Endothelial cell of umbilical vein (primary cell): ENCODE data around the gene TOMM5. TPM values are rescaled to one million over a fixed set of nuclear protein-coding genes. Genes with fewer than 3 reads are reported as not detected.

Experiments used
- BruUV-seq: library from RNA; stranded (reverse); fragments of 400-500 nt; replicated peaks from 2 replicates; lab custom pipeline; 2021; lab: Mats Ljungman, UMichigan
- CTCF ChIA-PET: fragments of 300-600, 350-600 bp; sonication (Branson Sonifier 250); formaldehyde crosslinking; loops from one replicate; lab custom pipeline; 2021; ENCODE audit warnings: antibody characterized with exemption, inconsistent platforms; lab: Charles Lee
- POLR2A ChIA-PET: fragments of 300-600, 350-600 bp; sonication (Branson Sonifier 250); formaldehyde crosslinking; loops from one replicate; lab custom pipeline; 2021; ENCODE audit warnings: antibody characterized with exemption, inconsistent platforms; lab: Charles Lee
- DNase-seq: peaks from one replicate; pipeline ENCODE4 v3.0.0-alpha.2; 2011; ENCODE audit warnings: low read depth, low spot score
- FAIRE-seq: peaks from 2 replicates; lab custom pipeline; 2011; peaks lifted over from hg19 to GRCh38; lab: Jason Lieb, UNC
- H2AFZ ChIP-seq: 2 replicates; pipeline ENCODE4 v1.6.0; 2012; ENCODE audit warnings: low read depth, low read length, control low read depth, inconsistent platforms
- H3K27ac ChIP-seq: 2 replicates; pipeline ENCODE4 v1.5.1; 2011; ENCODE audit warnings: low read depth, mild to moderate bottlenecking, control low read depth, low read length, moderate library complexity; ENCODE audit not compliant: insufficient read depth
- H3K27me3 ChIP-seq, 2 experiments: 2 replicates each; pipeline versions ENCODE4 v1.6.0 to v1.6.1; 2011; ENCODE audit warnings: low read length in 2 of 2, mixed read lengths in 1 of 2; ENCODE audit not compliant: control insufficient read depth in 2 of 2, insufficient read depth in 2 of 2
- H3K36me3 ChIP-seq, 2 experiments: 2 replicates in 1 of 2; 3 replicates in 1 of 2; pipeline ENCODE4 v1.5.1; 2011; ENCODE audit warnings: low read length in 2 of 2, mild to moderate bottlenecking in 1 of 2, moderate library complexity in 1 of 2; ENCODE audit not compliant: control insufficient read depth in 2 of 2, insufficient read depth in 2 of 2; ENCODE audit errors: extremely low read depth in 1 of 2
- H3K4me1 ChIP-seq: 3 replicates; pipeline ENCODE4 v1.5.1; 2011; ENCODE audit warnings: mild to moderate bottlenecking, low read length; ENCODE audit not compliant: control insufficient read depth, insufficient read depth; ENCODE audit errors: extremely low read depth
- H3K4me2 ChIP-seq: 2 replicates; pipeline ENCODE4 v1.6.1; 2011; ENCODE audit warnings: low read length, control low read depth, mixed read lengths; ENCODE audit not compliant: insufficient read depth
- H3K4me3 ChIP-seq, 3 experiments: fragments of 200-600 bp in 1 of 3; sonication (generic), shearing (Covaris generic) in 1 of 3; replicated peaks in 1 of 3; 2 replicates each; pipeline ENCODE4 v1.5.1; 2011 to 2016; ENCODE audit warnings: control low read depth in 3 of 3, low read length in 3 of 3, mild to moderate bottlenecking in 2 of 3, inconsistent platforms in 1 of 3, low read depth in 1 of 3, moderate library complexity in 1 of 3; ENCODE audit not compliant: insufficient read depth in 1 of 3
- H3K79me2 ChIP-seq: 2 replicates; pipeline ENCODE4 v1.6.0; 2012; ENCODE audit warnings: low read length, inconsistent platforms; ENCODE audit not compliant: control insufficient read depth, insufficient read depth
- H3K9ac ChIP-seq: replicated peaks from 2 replicates; pipeline ENCODE3; 2011; ENCODE audit warnings: low read length, control low read depth; ENCODE audit not compliant: insufficient read depth; ENCODE audit errors: extremely low read depth
- H3K9me1 ChIP-seq: replicated peaks from 3 replicates; pipeline ENCODE4 v1.6.0; 2011; ENCODE audit warnings: mild to moderate bottlenecking, low read length; ENCODE audit not compliant: control insufficient read depth, insufficient read depth; ENCODE audit errors: extremely low read depth
- H3K9me3 ChIP-seq: replicated peaks from 2 replicates; pipeline ENCODE4 v1.5.1; 2012; ENCODE audit warnings: low read length, inconsistent platforms; ENCODE audit not compliant: control insufficient read depth, insufficient read depth
- H4K20me1 ChIP-seq: replicated peaks from 2 replicates; pipeline ENCODE3; 2011; ENCODE audit warnings: mild to moderate bottlenecking, low read length; ENCODE audit not compliant: control insufficient read depth, insufficient read depth; ENCODE audit errors: extremely low read depth
- EZH2 ChIP-seq: IDR thresholded peaks from 2 replicates; pipeline ENCODE4 v1.6.1; 2012; ENCODE audit warnings: borderline replicate concordance, low read depth, mild to moderate bottlenecking, moderate library complexity, low read length, inconsistent platforms; ENCODE audit not compliant: severe bottlenecking
- FOS ChIP-seq: IDR thresholded peaks from 2 replicates; pipeline ENCODE4 v1.6.1; 2011; ENCODE audit warnings: mild to moderate bottlenecking, low read length, moderate library complexity, borderline replicate concordance; ENCODE audit not compliant: insufficient read depth
- GATA2 ChIP-seq: IDR thresholded peaks from 2 replicates; pipeline ENCODE4 v1.7.0; 2011; ENCODE audit warnings: low read depth, mild to moderate bottlenecking, moderate library complexity, mixed read lengths, low read length; ENCODE audit not compliant: insufficient read length, insufficient read depth
- MYC ChIP-seq: IDR thresholded peaks from one replicate; pipeline ENCODE4 v1.6.1; 2011; ENCODE audit warnings: mild to moderate bottlenecking, low read depth, low read length
- POLR2A ChIP-seq: IDR thresholded peaks from 2 replicates; pipeline ENCODE4 v1.6.1; 2012; ENCODE audit warnings: low read depth, mild to moderate bottlenecking, control low read depth, low read length
- POLR2AphosphoS5 ChIP-seq: IDR thresholded peaks from 2 replicates; pipeline ENCODE4 v1.6.1; 2012; ENCODE audit warnings: low read depth, mild to moderate bottlenecking, control low read depth, low read length, moderate library complexity; ENCODE audit not compliant: insufficient read depth
- dilution Hi-C: fragments of 300-500 bp; cut with MboI; formaldehyde crosslinking; loops from one replicate; pipeline ENCODE4 v1.15.0; 2019; ENCODE audit warnings: low sequenced_read_pairs; ENCODE audit not compliant: extremely low pct_ligation_motif_present
- intact Hi-C: fragments of 100-400 bp; cut with micrococcal nuclease; formaldehyde crosslinking; loops from one replicate; pipeline ENCODE4 v1.10.0; 2022
- polyA plus RNA-seq, 4 experiments: library from polyadenylated mRNA; depleted of rRNA in 3 of 4; stranded (reverse) in 3 of 4; unstranded in 1 of 4; fragments of >200 nt; gene quantifications; 2 replicates each; pipeline versions ENCODE4 v1.2.1 to v1.2.3, GENCODE V29; 2011 to 2012; ENCODE audit warnings: missing spikeins in 1 of 4
- total RNA-seq: library from RNA; stranded (reverse); gene quantifications from 2 replicates; pipeline ENCODE4 v1.2.3, GENCODE V29; 2021

Gene TOMM5
- total and polyA plus RNA-seq, 2 donors (not counting 3 experiments of a cell fraction or from before 2014, with no cell fraction given), result 122 to 147 TPM

GRCh38 chr9:37596504-37596903 is 4.1 kb upstream of the TOMM5 start:
- Histone ChIP-seq H3K9ac (no peak overlapping the region), H2AFZ (no peak overlapping the region), H3K4me2 (no peak overlapping the region), H3K79me2 (peaks cover 8% of the 10 kb centered on the region), H3K27me3 (peaks cover 10 to 14% of the 10 kb centered on the region in 2 experiments), H3K36me3 (no peaks in the 10 kb centered on the region), H4K20me1 (no peaks in the 10 kb centered on the region), H3K9me3 (no peaks in the 10 kb centered on the region), H3K9me1 (no peaks in the 10 kb centered on the region), H3K4me3 (no peak overlapping the region), H3K27ac (no peak overlapping the region), H3K4me1 (peaks cover 2% of the 10 kb centered on the region)
- POLR2A ChIA-PET, result no interaction called here
- intact Hi-C loops, result no loop called here
- dilution Hi-C loops, result no loop called here
- CTCF ChIA-PET, result interaction anchor here (1.2 kb wide), 1 partner anchor 9 kb away, joined by 3 read pairs; no protein-coding TSS in a partner anchor
- no peak for TF ChIP-seq POLR2AphosphoS5
- peak; percentile 30 for TF ChIP-seq FOS
- FAIRE-seq (no peak), DNase-seq (no peak)
- BruUV-seq, result no TSS peak

GRCh38 chr9:37593883-37594448 is 1.6 kb upstream of the TOMM5 start:
- Histone ChIP-seq H3K4me1 (peaks cover 15% of the 10 kb centered on the region), H3K9me1 (no peaks in the 10 kb centered on the region), H3K9me3 (no peaks in the 10 kb centered on the region), H3K4me2 (no peak overlapping the region), H2AFZ (peak overlapping the region; percentile 62), H3K36me3 (no peaks in the 10 kb centered on the region), H3K27ac (no peak overlapping the region), H3K79me2 (peaks cover 34% of the 10 kb centered on the region), H4K20me1 (no peaks in the 10 kb centered on the region), H3K4me3 (no peak overlapping the region), H3K27me3 (peaks cover 9 to 10% of the 10 kb centered on the region in 2 experiments), H3K9ac (no peak overlapping the region)
- DNase-seq (no peak), FAIRE-seq (no peak)
- intact Hi-C loops (no loop called here), dilution Hi-C loops (no loop called here)
- no TSS peak for BruUV-seq
- ChIA-PET POLR2A (no interaction called here), CTCF (no interaction called here)
- TF ChIP-seq POLR2A, result no peak
- TF ChIP-seq GATA2, result no peak
- no peak for TF ChIP-seq MYC
- no peak for TF ChIP-seq EZH2
